Measurements from ENCODE around the gene TCIRG1.
"Not testable (repeated sequence)": the region's sequence is repeated elsewhere in the genome, so short reads cannot be mapped to it uniquely, and the experiment has no call there.

TCIRG1 gene, protein sequence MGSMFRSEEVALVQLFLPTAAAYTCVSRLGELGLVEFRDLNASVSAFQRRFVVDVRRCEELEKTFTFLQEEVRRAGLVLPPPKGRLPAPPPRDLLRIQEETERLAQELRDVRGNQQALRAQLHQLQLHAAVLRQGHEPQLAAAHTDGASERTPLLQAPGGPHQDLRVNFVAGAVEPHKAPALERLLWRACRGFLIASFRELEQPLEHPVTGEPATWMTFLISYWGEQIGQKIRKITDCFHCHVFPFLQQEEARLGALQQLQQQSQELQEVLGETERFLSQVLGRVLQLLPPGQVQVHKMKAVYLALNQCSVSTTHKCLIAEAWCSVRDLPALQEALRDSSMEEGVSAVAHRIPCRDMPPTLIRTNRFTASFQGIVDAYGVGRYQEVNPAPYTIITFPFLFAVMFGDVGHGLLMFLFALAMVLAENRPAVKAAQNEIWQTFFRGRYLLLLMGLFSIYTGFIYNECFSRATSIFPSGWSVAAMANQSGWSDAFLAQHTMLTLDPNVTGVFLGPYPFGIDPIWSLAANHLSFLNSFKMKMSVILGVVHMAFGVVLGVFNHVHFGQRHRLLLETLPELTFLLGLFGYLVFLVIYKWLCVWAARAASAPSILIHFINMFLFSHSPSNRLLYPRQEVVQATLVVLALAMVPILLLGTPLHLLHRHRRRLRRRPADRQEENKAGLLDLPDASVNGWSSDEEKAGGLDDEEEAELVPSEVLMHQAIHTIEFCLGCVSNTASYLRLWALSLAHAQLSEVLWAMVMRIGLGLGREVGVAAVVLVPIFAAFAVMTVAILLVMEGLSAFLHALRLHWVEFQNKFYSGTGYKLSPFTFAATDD

DNA sequence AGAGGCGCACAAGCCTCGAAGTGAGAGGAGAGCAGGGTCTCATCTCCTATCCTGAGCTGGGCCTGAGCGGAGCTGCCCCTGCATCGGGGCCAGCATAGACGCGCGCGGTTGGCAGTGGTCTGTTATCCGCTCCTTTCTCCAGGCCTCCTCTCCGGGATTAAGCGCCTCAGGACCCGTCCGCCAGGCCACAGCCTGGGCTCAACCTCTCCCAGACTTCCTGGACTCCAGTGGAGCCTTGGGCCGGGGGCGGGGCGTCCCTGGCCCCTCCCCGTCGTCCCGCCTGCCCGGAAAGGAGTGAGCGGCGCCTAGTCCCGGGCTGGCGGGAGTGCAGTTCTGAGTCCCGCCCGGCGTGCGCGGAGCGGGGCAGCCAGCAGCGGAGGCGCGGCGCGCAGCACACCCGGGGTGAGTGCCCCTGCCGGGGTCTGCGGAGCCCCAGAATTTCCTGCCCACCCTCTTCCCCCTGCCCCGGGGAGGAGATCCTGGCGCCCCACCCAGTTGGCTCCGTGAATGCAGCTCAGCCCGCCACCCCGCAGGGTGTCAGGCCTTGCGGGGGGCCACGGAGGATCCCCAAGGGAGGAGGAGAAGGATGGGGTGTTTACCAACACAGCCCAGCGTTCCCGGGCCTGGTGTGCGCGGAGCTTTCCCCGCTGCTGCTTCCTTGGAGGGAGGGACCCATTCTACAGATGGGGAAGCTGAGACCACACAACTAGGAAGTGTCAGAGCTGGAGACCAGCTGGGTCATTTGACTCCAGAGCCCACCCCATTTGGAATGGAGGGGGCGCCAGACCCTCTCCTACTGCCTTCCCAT is at the start of gene TCIRG1:
Gene TCIRG1, plus strand, starts transcription at position 308 of the 808 bp plus-strand sequence. CDS start 2,247 bp downstream, outside the sequence.
- Mint-ChIP-seq H3K27ac (ENCODE audit: low read depth) (peak within 1 kb of the TSS; percentile 90), H3K4me1 (peaks cover 37% of the 10 kb centered on the region), H3K4me3 (peak within 1 kb of the TSS; percentile 91), H3K27me3 (no peaks in the 10 kb centered on the region), H3K9me3 (no peaks in the 10 kb centered on the region), H3K36me3 (ENCODE audit: insufficient read depth) (peaks cover 12% of the 10 kb centered on the region)
- DNase-seq (ENCODE audit: low spot score in 2 of 2) (no peak), ATAC-seq (replicated peaks; ENCODE audit: extremely low read depth, poor library complexity, severe bottlenecking) (peak; percentile 29)

DNA sequence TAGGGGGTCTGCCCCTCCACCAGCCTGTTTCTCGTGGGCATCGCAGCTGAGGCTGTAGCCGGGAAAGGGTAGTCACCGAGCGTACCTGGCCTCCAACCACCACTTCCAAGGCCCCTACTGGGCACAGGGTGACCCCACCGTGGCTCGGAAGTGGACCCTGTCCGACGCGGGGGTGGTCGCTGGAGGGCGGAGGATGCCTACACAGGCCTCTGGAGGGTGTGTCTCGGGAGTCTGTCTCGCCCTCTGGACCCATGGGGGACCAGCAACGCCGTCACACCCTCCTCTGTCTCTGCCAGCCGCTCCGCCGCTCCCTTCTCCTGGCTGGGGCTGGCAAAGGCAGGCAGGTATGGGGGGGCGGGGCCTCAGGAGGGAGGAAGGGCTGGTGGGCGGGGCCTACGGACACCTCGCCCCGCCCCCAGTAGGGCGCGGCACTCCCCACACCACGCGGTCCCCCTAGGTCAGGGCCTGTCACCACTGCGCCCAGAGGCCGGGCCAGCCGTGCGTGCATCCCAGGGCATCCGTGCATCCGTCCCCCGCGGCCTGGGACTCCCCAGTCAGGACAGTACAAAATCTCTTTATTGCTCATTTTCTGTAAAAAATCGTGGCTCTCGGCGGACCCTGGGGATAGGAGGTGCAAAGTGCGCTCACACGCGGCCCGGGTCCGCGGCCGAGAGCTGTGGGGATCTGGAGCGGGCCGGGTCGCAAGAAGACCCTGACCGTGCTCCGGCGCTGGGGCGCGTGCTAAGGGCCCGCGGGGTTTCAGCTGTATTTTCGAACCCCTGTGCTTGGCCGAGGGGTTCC is 48.1 kb upstream of the TCIRG1 start:
- not testable (repeated sequence) for ATAC-seq (replicated peaks; ENCODE audit: extremely low read depth, poor library complexity, severe bottlenecking); H3K36me3 Mint-ChIP-seq (ENCODE audit: insufficient read depth); H3K4me1 Mint-ChIP-seq; H3K9me3 Mint-ChIP-seq; H3K4me3 Mint-ChIP-seq; H3K27me3 Mint-ChIP-seq; DNase-seq (ENCODE audit: low spot score in 2 of 2); H3K27ac Mint-ChIP-seq (ENCODE audit: low read depth)

DNA sequence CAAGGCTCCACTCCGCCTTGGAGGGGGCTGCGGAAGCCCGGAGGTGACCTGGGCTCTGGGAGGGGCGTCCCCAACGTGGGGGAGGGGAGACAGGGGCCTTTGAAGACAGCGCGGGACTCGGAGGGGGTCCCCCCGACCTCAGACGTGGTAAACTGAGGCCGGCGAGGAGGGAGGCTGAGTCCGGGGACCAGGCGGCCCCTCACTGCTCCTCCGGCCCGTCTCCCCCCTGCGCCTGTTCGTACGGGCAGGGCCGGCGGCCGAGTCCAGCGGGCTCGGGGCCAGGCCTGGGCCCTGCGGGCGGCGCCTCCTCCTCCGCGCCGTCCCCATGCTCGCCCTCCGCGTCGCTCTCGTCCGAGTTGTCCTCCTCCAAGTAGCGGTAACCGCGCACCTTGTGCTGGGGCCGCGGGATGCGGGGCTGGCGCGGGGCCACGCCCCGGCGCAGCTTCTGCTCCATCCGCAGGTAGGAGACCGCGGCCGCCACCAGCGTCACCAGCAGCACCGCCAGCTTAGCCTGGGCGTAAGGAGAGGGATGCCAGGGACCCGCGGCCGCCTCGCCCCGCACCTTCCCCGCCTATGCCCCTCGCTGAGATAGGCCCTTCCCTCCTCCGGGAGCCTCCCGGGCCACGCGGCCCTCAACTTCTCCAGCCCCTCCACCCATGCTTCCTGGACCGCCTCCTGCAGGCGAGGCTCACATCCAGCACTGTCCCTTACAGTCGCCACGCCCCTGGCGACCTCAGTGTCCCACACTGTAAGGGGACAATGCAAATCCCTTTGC is 47.3 kb upstream of the TCIRG1 start:
- not testable (repeated sequence) for H3K4me1 Mint-ChIP-seq; H3K27me3 Mint-ChIP-seq; H3K4me3 Mint-ChIP-seq; ATAC-seq (replicated peaks; ENCODE audit: extremely low read depth, poor library complexity, severe bottlenecking); H3K9me3 Mint-ChIP-seq; H3K27ac Mint-ChIP-seq (ENCODE audit: low read depth); H3K36me3 Mint-ChIP-seq (ENCODE audit: insufficient read depth); DNase-seq (ENCODE audit: low spot score in 2 of 2)

DNA sequence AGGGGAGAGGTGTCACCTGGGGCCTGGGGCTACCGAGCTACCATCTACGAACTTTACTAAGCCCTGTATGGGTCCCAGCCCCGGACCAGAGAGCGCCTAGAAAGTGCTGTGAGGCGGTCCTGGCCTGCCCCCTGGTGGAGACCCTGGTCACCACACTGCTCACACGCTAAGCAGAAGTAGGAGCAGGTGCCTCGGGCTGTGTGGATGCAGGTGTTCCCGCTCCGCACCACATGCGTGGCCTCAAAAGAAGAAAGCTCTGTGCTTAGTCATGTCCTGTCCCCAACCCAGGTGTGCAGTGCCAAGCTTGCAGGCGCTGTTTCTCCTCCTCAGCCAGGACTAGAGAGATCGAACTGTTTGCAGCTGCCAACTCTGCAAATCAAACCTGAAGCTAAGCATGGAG is 45.0 kb upstream of the TCIRG1 start:
- not testable (repeated sequence) for H3K27me3 Mint-ChIP-seq; H3K9me3 Mint-ChIP-seq; ATAC-seq (replicated peaks; ENCODE audit: extremely low read depth, poor library complexity, severe bottlenecking); H3K27ac Mint-ChIP-seq (ENCODE audit: low read depth); H3K36me3 Mint-ChIP-seq (ENCODE audit: insufficient read depth); DNase-seq (ENCODE audit: low spot score in 2 of 2); H3K4me3 Mint-ChIP-seq
- peaks cover 26% of the 10 kb centered on the region for H3K4me1 Mint-ChIP-seq

DNA sequence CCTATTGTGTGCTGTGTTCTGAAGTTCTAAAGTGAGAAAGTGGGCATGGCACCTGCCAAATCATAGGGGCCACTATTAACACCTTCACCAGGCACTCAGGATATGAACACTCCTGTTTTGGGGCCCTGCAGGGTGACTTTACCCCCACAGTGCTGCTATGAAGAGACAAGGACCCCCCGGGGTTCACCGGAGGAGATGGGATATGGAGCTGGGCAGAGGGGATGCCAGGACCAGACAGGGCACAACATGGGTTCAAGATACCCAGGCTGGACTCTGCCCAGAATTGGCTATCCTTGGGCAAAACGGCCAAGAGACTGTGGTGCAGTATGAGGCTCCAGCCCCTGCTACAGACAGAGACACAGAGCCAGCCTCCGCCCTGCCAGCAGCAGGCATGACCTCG is 44.4 kb upstream of the TCIRG1 start:
- H3K27ac Mint-ChIP-seq (ENCODE audit: low read depth); H3K9me3 Mint-ChIP-seq; DNase-seq (ENCODE audit: low spot score in 2 of 2); H3K27me3 Mint-ChIP-seq; ATAC-seq (replicated peaks; ENCODE audit: extremely low read depth, poor library complexity, severe bottlenecking); H3K36me3 Mint-ChIP-seq (ENCODE audit: insufficient read depth); H3K4me3 Mint-ChIP-seq: not testable (repeated sequence)
- H3K4me1 Mint-ChIP-seq: peaks cover 26% of the 10 kb centered on the region

DNA sequence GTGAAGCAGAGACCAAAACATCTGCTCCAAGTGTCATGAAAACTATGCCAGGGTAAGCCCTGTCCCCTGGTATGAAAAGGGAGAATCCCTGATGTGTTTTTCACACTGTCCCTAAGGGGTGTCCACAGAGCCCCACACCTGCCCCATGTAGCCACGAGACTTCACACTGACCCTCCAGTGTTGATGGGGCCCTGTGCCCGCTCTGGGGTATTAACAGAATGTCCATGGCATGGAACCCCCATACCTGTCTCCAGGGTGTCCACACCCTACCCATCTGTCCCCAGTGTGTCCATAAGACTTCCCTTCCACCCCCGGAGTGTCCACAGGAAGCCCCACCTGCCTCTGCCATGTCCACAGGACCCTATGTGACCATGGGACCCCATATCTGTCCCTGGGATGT is 43.7 kb upstream of the TCIRG1 start:
- peaks cover 26% of the 10 kb centered on the region for H3K4me1 Mint-ChIP-seq
- not testable (repeated sequence) for DNase-seq (ENCODE audit: low spot score in 2 of 2); H3K9me3 Mint-ChIP-seq; H3K4me3 Mint-ChIP-seq; H3K27ac Mint-ChIP-seq (ENCODE audit: low read depth); ATAC-seq (replicated peaks; ENCODE audit: extremely low read depth, poor library complexity, severe bottlenecking); H3K27me3 Mint-ChIP-seq; H3K36me3 Mint-ChIP-seq (ENCODE audit: insufficient read depth)

DNA sequence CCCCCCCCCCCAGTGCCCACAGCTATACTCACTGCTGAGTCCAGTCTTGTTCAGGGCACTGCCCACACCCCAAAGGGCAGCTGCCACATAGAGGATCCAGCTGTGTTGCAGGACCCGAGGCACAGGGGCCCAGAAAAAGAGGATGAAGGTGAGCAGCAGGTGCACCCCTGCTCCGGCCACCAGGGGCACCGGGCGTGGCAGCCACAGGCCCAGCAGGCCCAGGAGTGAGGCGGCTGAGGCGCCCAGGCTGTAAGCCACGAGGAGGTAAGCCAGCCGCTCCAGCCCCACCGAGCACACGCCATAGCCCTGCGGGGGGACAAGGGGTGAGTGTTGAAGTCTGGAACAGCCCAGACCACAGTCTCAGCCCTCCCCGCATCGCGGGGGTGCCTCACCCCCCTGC is 43.2 kb upstream of the TCIRG1 start:
- ATAC-seq (replicated peaks; ENCODE audit: extremely low read depth, poor library complexity, severe bottlenecking); H3K4me3 Mint-ChIP-seq; H3K27ac Mint-ChIP-seq (ENCODE audit: low read depth); DNase-seq (ENCODE audit: low spot score in 2 of 2); H3K27me3 Mint-ChIP-seq; H3K36me3 Mint-ChIP-seq (ENCODE audit: insufficient read depth); H3K9me3 Mint-ChIP-seq: not testable (repeated sequence)
- H3K4me1 Mint-ChIP-seq: peaks cover 26% of the 10 kb centered on the region

DNA sequence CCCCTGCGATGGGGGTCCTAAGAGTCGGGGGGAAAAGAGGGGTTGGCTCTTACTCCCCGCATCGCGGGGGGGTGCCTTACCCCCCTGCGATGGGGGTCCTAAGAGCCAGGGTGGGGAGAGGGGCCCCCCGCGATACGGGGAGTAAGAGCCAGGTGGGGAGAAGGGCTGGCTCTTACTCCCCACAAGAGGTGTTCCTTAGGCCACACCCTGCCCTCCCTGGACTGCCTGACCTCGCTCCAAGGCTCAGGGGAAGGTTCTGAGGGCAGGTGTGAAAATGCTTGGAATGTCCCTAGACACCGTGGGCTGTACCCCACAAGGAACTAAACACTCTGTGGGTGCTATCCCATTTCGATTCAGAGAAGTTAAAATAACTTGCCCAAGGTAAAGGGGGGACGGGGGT is 42.8 kb upstream of the TCIRG1 start:
- H3K27ac Mint-ChIP-seq (ENCODE audit: low read depth): no peak overlapping the region

DNA sequence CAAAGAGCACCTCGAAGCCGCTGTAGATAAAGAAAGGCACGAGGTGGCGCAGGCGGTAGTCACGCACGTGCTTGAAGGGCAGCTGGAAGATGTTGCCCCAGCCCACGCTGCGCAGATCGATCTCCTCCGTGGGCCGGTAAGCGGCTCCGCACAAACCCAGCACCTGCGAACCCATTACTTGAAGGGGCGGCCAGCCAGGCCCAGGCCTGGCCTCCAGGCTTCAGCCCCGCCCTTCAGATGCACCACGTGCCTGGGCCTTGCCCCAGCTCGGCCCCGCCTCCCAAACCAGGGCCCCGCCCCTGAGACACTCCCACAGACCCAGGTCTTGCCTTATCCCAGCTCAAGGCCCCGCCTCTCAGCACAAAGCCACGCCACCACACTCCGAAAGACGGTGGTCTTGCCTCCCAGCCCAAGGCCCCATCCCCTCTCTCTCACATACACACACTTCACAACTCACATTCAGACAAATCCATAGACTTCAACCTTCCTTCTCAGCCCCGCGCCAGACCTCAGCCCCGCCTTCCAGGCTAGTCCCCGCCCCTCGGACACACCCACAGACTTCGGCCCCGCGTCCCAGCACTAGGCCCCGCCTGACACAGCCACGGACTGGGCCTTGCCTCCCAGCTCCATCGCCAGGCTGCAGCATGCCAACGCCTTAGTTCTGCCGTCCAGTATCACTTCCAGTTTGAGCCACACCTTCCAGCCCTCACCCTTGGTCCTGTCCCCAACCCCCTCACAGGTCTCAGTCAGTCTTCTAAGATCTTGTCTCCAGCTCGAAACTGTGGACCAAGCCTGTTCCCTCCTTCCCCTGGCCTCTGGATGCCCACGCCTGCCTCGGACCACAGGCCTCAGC is 42.0 kb upstream of the TCIRG1 start:
- H3K4me1 Mint-ChIP-seq: peaks cover 26% of the 10 kb centered on the region
- peak overlapping the region; percentile 7 for H3K27ac Mint-ChIP-seq (ENCODE audit: low read depth)
- H3K27me3 Mint-ChIP-seq: no peaks in the 10 kb centered on the region
- no peak overlapping the region for H3K4me3 Mint-ChIP-seq
- H3K36me3 Mint-ChIP-seq (ENCODE audit: insufficient read depth): peaks cover 2% of the 10 kb centered on the region
- H3K9me3 Mint-ChIP-seq: no peaks in the 10 kb centered on the region
- DNase-seq (ENCODE audit: low spot score in 2 of 2) (no peak), ATAC-seq (replicated peaks; ENCODE audit: extremely low read depth, poor library complexity, severe bottlenecking) (peak; percentile 19)

More for the DNA sequence above, 42.8 kb upstream of the TCIRG1 start:
- Mint-ChIP-seq H3K9me3 (no peaks in the 10 kb centered on the region), H3K27me3 (no peaks in the 10 kb centered on the region), H3K4me3 (no peak overlapping the region), H3K36me3 (ENCODE audit: insufficient read depth) (peaks cover 2% of the 10 kb centered on the region), H3K4me1 (peaks cover 26% of the 10 kb centered on the region)
- no peak for DNase-seq (ENCODE audit: low spot score in 2 of 2)
- ATAC-seq (replicated peaks; ENCODE audit: extremely low read depth, poor library complexity, severe bottlenecking): no peak

DNA sequence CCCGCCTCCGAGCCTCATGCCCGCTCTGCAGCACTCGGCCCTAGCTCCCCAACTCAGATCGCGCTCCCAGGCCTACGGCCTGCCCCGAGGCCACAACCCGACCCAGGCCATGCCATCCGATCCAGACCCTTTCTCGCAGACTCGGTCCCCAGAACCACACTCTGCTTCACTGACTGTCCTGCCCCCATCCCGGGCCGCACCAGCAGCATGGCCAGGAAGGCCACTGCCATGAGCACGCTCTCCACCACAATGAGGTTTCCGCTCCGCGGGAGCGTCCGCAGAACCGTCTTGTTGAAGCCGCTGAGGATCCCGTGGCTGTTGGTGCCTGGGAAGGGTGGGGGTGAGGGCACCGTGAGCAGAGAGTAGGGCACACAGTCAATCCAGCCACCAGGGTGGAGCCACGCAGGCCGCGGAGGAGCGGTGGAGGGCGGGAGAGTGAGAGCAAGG is 41.3 kb upstream of the TCIRG1 start:
- Mint-ChIP-seq H3K27ac (ENCODE audit: low read depth) (peak overlapping the region; percentile 7), H3K9me3 (no peaks in the 10 kb centered on the region), H3K36me3 (ENCODE audit: insufficient read depth) (peaks cover 2% of the 10 kb centered on the region), H3K27me3 (no peaks in the 10 kb centered on the region), H3K4me1 (peaks cover 29% of the 10 kb centered on the region), H3K4me3 (no peak overlapping the region)
- ATAC-seq (replicated peaks; ENCODE audit: extremely low read depth, poor library complexity, severe bottlenecking) (no peak), DNase-seq (ENCODE audit: low spot score in 2 of 2) (no peak)
